GM23338 (cell line): ENCODE results near the gene TBATA.

Experiments used
- CREB1 ChIP-seq: fragments of 250-450 bp; sonication (Bioruptor Pico); IDR thresholded peaks from 2 replicates; pipeline ENCODE4 v1.5.0; 2020; ENCODE audit warnings: low read depth, mild to moderate bottlenecking, moderate library complexity
- EZH2 ChIP-seq: fragments of 200-600 bp; sonication (generic); IDR thresholded peaks from one replicate; pipeline ENCODE4 v1.8.0; 2017; ENCODE audit warnings: antibody characterized with exemption, mild to moderate bottlenecking, low read depth; ENCODE audit not compliant: unreplicated experiment
- EZH2phosphoT487 ChIP-seq: fragments of 200-600 bp; sonication (generic); IDR thresholded peaks from one replicate; pipeline ENCODE4 v1.8.1; 2018; ENCODE audit warnings: antibody characterized with exemption; ENCODE audit not compliant: unreplicated experiment
- JUNB ChIP-seq: IDR thresholded peaks from one replicate; pipeline ENCODE4 v1.6.1; 2016; ENCODE audit warnings: antibody characterized with exemption; ENCODE audit not compliant: unreplicated experiment
- NANOG ChIP-seq: IDR thresholded peaks from 2 replicates; pipeline ENCODE4 v1.6.1; 2016; ENCODE audit warnings: antibody characterized with exemption, borderline replicate concordance
- POLR2AphosphoS5 ChIP-seq: IDR thresholded peaks from 2 replicates; pipeline ENCODE4 v1.6.1; 2016; ENCODE audit warnings: antibody characterized with exemption, low read depth
- REST ChIP-seq: IDR thresholded peaks from one replicate; pipeline ENCODE4 v1.6.1; 2018; ENCODE audit warnings: antibody characterized with exemption; ENCODE audit not compliant: unreplicated experiment
- STAT1 ChIP-seq: IDR thresholded peaks from one replicate; pipeline ENCODE4 v1.6.1; 2016; ENCODE audit warnings: antibody characterized with exemption; ENCODE audit not compliant: unreplicated experiment
- ZNF114 ChIP-seq: fragments of 250-450 bp; sonication (Bioruptor Pico); IDR thresholded peaks from 2 replicates; pipeline ENCODE4 v1.5.0; 2020; ENCODE audit warnings: mild to moderate bottlenecking, moderate library complexity
- ZNF331 ChIP-seq: fragments of 250-450 bp; sonication (Bioruptor Pico); IDR thresholded peaks from 2 replicates; pipeline ENCODE4 v1.5.0; 2020; ENCODE audit warnings: low read depth, mild to moderate bottlenecking, moderate library complexity
- ZNF462 ChIP-seq: fragments of 250-450 bp; sonication (Bioruptor Pico); IDR thresholded peaks from 2 replicates; pipeline ENCODE4 v1.5.0; 2020; ENCODE audit warnings: mild to moderate bottlenecking, moderate library complexity
- TF ChIP-seq, protein P1 (sequence below), 2 experiments: fragments of 200-600 bp in 1 of 2; sonication (generic) in 1 of 2; conservative IDR thresholded peaks; 2 replicates each; pipeline versions ENCODE4 v1.5.1 to v1.6.1; 2016 to 2017; ENCODE audit warnings: antibody characterized with exemption in 2 of 2, low read depth in 2 of 2, mild to moderate bottlenecking in 2 of 2, moderate library complexity in 1 of 2
- TF ChIP-seq, protein P2 (sequence below): IDR thresholded peaks from 2 replicates; pipeline ENCODE4 v1.6.1; 2016; ENCODE audit warnings: antibody characterized with exemption

GRCh38 chr10:70775679-70776454 is 9.3 kb downstream of the TBATA start:
- TF ChIP-seq, protein P1, sequence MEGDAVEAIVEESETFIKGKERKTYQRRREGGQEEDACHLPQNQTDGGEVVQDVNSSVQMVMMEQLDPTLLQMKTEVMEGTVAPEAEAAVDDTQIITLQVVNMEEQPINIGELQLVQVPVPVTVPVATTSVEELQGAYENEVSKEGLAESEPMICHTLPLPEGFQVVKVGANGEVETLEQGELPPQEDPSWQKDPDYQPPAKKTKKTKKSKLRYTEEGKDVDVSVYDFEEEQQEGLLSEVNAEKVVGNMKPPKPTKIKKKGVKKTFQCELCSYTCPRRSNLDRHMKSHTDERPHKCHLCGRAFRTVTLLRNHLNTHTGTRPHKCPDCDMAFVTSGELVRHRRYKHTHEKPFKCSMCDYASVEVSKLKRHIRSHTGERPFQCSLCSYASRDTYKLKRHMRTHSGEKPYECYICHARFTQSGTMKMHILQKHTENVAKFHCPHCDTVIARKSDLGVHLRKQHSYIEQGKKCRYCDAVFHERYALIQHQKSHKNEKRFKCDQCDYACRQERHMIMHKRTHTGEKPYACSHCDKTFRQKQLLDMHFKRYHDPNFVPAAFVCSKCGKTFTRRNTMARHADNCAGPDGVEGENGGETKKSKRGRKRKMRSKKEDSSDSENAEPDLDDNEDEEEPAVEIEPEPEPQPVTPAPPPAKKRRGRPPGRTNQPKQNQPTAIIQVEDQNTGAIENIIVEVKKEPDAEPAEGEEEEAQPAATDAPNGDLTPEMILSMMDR (conservative IDR thresholded peaks at IDR 0.05; ENCODE audit: low read depth in 2 of 2) = no peak
- TF ChIP-seq REST = no peak
- TF ChIP-seq EZH2 = no peak
- no peak for TF ChIP-seq JUNB
- TF ChIP-seq CREB1 (CRISPR knock-in tag) = no peak
- no peak for TF ChIP-seq POLR2AphosphoS5
- TF ChIP-seq EZH2phosphoT487 = no peak
- no peak for TF ChIP-seq ZNF114 (CRISPR knock-in tag)
- TF ChIP-seq, protein P2, sequence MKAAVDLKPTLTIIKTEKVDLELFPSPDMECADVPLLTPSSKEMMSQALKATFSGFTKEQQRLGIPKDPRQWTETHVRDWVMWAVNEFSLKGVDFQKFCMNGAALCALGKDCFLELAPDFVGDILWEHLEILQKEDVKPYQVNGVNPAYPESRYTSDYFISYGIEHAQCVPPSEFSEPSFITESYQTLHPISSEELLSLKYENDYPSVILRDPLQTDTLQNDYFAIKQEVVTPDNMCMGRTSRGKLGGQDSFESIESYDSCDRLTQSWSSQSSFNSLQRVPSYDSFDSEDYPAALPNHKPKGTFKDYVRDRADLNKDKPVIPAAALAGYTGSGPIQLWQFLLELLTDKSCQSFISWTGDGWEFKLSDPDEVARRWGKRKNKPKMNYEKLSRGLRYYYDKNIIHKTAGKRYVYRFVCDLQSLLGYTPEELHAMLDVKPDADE = no peak
- no peak for TF ChIP-seq STAT1
- no peak for TF ChIP-seq ZNF462 (CRISPR knock-in tag)
- no peak for TF ChIP-seq ZNF331 (CRISPR knock-in tag)
- TF ChIP-seq NANOG = no peak
